HCT116 (cell line): ENCODE measurements around the gene RBP4.

ENCODE experiments used
- CEBPB ChIP-seq: IDR thresholded peaks from 2 replicates; pipeline ENCODE4 v1.6.1; 2012; ENCODE audit warnings: low read depth
- CTCF ChIP-seq, 3 experiments: fragments of 200-600 bp in 1 of 3; sonication (generic) in 1 of 3; IDR thresholded peaks in 2 of 3; conservative IDR thresholded peaks in 1 of 3; 2 replicates each; pipeline ENCODE4 v1.5.1; 2012 to 2017; ENCODE audit warnings: low read depth in 2 of 3, low read length in 2 of 3, antibody characterized with exemption in 1 of 3, borderline replicate concordance in 1 of 3, control low read depth in 1 of 3, mild to moderate bottlenecking in 1 of 3, mixed read lengths in 1 of 3, mixed run types in 1 of 3, moderate library complexity in 1 of 3; ENCODE audit not compliant: insufficient read depth in 1 of 3

GRCh38 chr10:93590638-93591037 lies 10.4 kb downstream of the RBP4 start:
- TF ChIP-seq CEBPB, result no peak
- TF ChIP-seq CTCF (IDR thresholded peaks at IDR 0.05 in 2 of 3, conservative IDR thresholded peaks at IDR 0.05 in 1 of 3; ENCODE audit: borderline replicate concordance in 1 of 3, insufficient read depth in 1 of 3, low read depth in 2 of 3, low read length in 2 of 3), result no peak
